CD14-positive monocyte (primary cell): ENCODE results near the gene SYT7. TPM values are rescaled to one million over a fixed set of nuclear protein-coding genes. Genes with fewer than 3 reads are reported as not detected.
A peak's percentile ranks its signal among the peaks of the same experiment; 100 is the strongest.

ENCODE experiments used
- DNase-seq, 3 donors: peaks; one replicate each; pipeline ENCODE4 v3.0.0-alpha.2; 2011 to 2022
- H2AFZ ChIP-seq: 2 replicates; pipeline ENCODE4 v1.6.0; 2012; ENCODE audit warnings: mild to moderate bottlenecking, low read depth, low read length, inconsistent platforms; ENCODE audit not compliant: insufficient read depth, poor library complexity, severe bottlenecking
- H3K27ac ChIP-seq, 2 donors: 1 replicate in 1 of 2; 2 replicates in 1 of 2; pipeline ENCODE4 v1.5.1; 2012 to 2013; ENCODE audit warnings: low read length in 2 of 2, control low read depth in 1 of 2, inconsistent platforms in 1 of 2, low read depth in 1 of 2, mild to moderate bottlenecking in 1 of 2
- H3K27me3 ChIP-seq, 2 donors: one replicate each; pipeline versions ENCODE4 v1.6.0 to v1.6.1; 2011 to 2013; ENCODE audit warnings: low read length in 2 of 2; ENCODE audit not compliant: control insufficient read depth in 2 of 2, insufficient read depth in 2 of 2
- H3K36me3 ChIP-seq, 2 donors: replicated peaks in 1 of 2; 1 replicate in 1 of 2; 2 replicates in 1 of 2; pipeline versions ENCODE4 v1.5.1 to v1.6.1; 2012 to 2013; ENCODE audit warnings: low read length in 2 of 2, control low read depth in 1 of 2, inconsistent platforms in 1 of 2, mild to moderate bottlenecking in 1 of 2; ENCODE audit not compliant: insufficient read depth in 2 of 2, control insufficient read depth in 1 of 2
- H3K4me1 ChIP-seq, 2 donors: 1 replicate in 1 of 2; 2 replicates in 1 of 2; pipeline versions ENCODE4 v1.5.1 to v1.6.1; 2012 to 2013; ENCODE audit warnings: low read length in 2 of 2, control low read depth in 1 of 2, inconsistent platforms in 1 of 2, mild to moderate bottlenecking in 1 of 2, moderate library complexity in 1 of 2; ENCODE audit not compliant: insufficient read depth in 2 of 2, control insufficient read depth in 1 of 2
- H3K4me2 ChIP-seq: replicated peaks from 2 replicates; pipeline ENCODE3; 2012; ENCODE audit warnings: low read length, moderate library complexity, mild to moderate bottlenecking; ENCODE audit not compliant: poor library complexity, severe bottlenecking; ENCODE audit errors: extremely low read depth
- H3K4me3 ChIP-seq, 3 experiments: fragments of 200-600 bp in 1 of 3; sonication (generic) in 1 of 3; replicated peaks in 1 of 3; 1 replicate in 2 of 3; 2 replicates in 1 of 3; pipeline ENCODE4 v1.5.1; 2011 to 2013; ENCODE audit warnings: low read length in 3 of 3, mild to moderate bottlenecking in 3 of 3, control low read depth in 2 of 3, low read depth in 2 of 3, inconsistent platforms in 1 of 3, moderate library complexity in 1 of 3
- H3K79me2 ChIP-seq: 2 replicates; pipeline ENCODE4 v1.6.0; 2012; ENCODE audit warnings: mild to moderate bottlenecking, control low read depth, inconsistent platforms, low read length, moderate library complexity; ENCODE audit not compliant: insufficient read depth
- H3K9ac ChIP-seq: 2 replicates; pipeline ENCODE4 v1.6.0; 2017; ENCODE audit warnings: low read length, mild to moderate bottlenecking; ENCODE audit not compliant: insufficient read depth, poor library complexity, severe bottlenecking
- H3K9me3 ChIP-seq, 2 donors: replicated peaks in 1 of 2; 1 replicate in 1 of 2; 2 replicates in 1 of 2; pipeline versions ENCODE4 v1.5.1 to v1.6.1; 2012 to 2013; ENCODE audit warnings: low read length in 2 of 2, control low read depth in 1 of 2; ENCODE audit not compliant: control insufficient read depth in 1 of 2, insufficient read depth in 1 of 2
- H4K20me1 ChIP-seq: 2 replicates; pipeline ENCODE4 v1.6.0; 2012; ENCODE audit warnings: mild to moderate bottlenecking, low read length, control low read depth, moderate library complexity; ENCODE audit not compliant: insufficient read depth
- H3K27ac Mint-ChIP-seq, 7 donors: one replicate each; pipeline ENCODE4 v1.8.0; 2020; ENCODE audit warnings: mild to moderate bottlenecking in 7 of 7, mixed read lengths in 7 of 7, moderate library complexity in 6 of 7, inconsistent platforms in 2 of 7
- H3K27me3 Mint-ChIP-seq, 3 donors: one replicate each; pipeline ENCODE4 v1.8.0; 2021 to 2022; ENCODE audit warnings: low read depth in 3 of 3, mild to moderate bottlenecking in 3 of 3, mixed read lengths in 3 of 3, moderate library complexity in 3 of 3, inconsistent platforms in 1 of 3
- H3K36me3 Mint-ChIP-seq, 2 donors: one replicate each; pipeline ENCODE4 v1.8.0; 2020; ENCODE audit warnings: mixed read lengths in 2 of 2, inconsistent platforms in 1 of 2, mild to moderate bottlenecking in 1 of 2
- H3K4me1 Mint-ChIP-seq: one replicate; pipeline ENCODE4 v1.8.0; 2020; ENCODE audit warnings: mild to moderate bottlenecking, mixed read lengths
- H3K4me3 Mint-ChIP-seq, 2 donors: one replicate each; pipeline ENCODE4 v1.8.0; 2020; ENCODE audit warnings: mild to moderate bottlenecking in 2 of 2, mixed read lengths in 2 of 2, moderate library complexity in 1 of 2
- H3K9me3 Mint-ChIP-seq, 7 donors: one replicate each; pipeline ENCODE4 v1.8.0; 2020 to 2022; ENCODE audit warnings: mixed read lengths in 7 of 7, mild to moderate bottlenecking in 6 of 7, moderate library complexity in 6 of 7, inconsistent platforms in 2 of 7
- CTCF ChIP-seq: fragments of 200-600 bp; IDR thresholded peaks from one replicate; pipeline ENCODE4 v1.8.0; 2022; ENCODE audit warnings: antibody characterized with exemption, mild to moderate bottlenecking
- WGBS: methylation state at CpG from one replicate; pipeline ENCODE4 v1.1.5; 2013; ENCODE audit warnings: missing lambda C conversion rate; ENCODE audit not compliant: insufficient coverage; 5-methylcytosine and 5-hydroxymethylcytosine counted together
- intact Hi-C, 2 donors: fragments of 100-400 bp; cut with micrococcal nuclease; formaldehyde crosslinking; loops; one replicate each; pipeline versions ENCODE4 v1.15.0 to v1.15.1; 2023
- polyA plus RNA-seq, 3 donors: library from polyadenylated mRNA; depleted of rRNA in 1 of 3; unstranded in 2 of 3; stranded (reverse) in 1 of 3; fragments of 300-500 nt in 2 of 3; fragments of >200 nt in 1 of 3; fragmentation: Illumina TruSeq in 2 of 3; gene quantifications; 1 replicate in 2 of 3; 2 replicates in 1 of 3; pipeline ENCODE4 v1.2.3, GENCODE V29; 2012 to 2021

The SYT7 gene
- polyA plus RNA-seq, 3 donors: not detected

- peaks cover 4 to 15% of the 10 kb centered on the region in 2 donors for H3K9me3 ChIP-seq
- H3K9ac ChIP-seq: no peak overlapping the region
- peaks cover 33 to 37% (median 33%) of the 10 kb centered on the region in 3 donors for H3K27me3 Mint-ChIP-seq
- no peak overlapping the region for H3K4me2 ChIP-seq
- intact Hi-C loops: no loop called here
- no peak for DNase-seq
- H3K79me2 ChIP-seq: no peaks in the 10 kb centered on the region
- WGBS: 88% methylated on average over 13 of the region's 20 CpGs
- no peak for TF ChIP-seq CTCF
- peaks cover 4 to 7% of the 10 kb centered on the region in 2 donors for H3K4me1 ChIP-seq
- no peaks in the 10 kb centered on the region for H3K36me3 Mint-ChIP-seq
- peaks cover 5% of the 10 kb centered on the region for H3K4me1 Mint-ChIP-seq
- no peak overlapping the region for H2AFZ ChIP-seq
- peaks cover 15 to 28% of the 10 kb centered on the region in 2 donors for H3K27me3 ChIP-seq
- no peak overlapping the region for H3K27ac ChIP-seq
- peaks cover 0 to 10% (median 6%) of the 10 kb centered on the region in 7 donors for H3K9me3 Mint-ChIP-seq
- no peaks in the 10 kb centered on the region for H3K36me3 ChIP-seq
- no peaks in the 10 kb centered on the region for H4K20me1 ChIP-seq
- H3K27ac Mint-ChIP-seq: peak overlapping the region in 1 of 7 donors; percentile 31
- H3K4me3 ChIP-seq: no peak overlapping the region
- H3K4me3 Mint-ChIP-seq: no peak overlapping the region
Observed at GRCh38 chr11:61575886-61576861, 4.7 kb downstream of the SYT7 start.

DNA sequence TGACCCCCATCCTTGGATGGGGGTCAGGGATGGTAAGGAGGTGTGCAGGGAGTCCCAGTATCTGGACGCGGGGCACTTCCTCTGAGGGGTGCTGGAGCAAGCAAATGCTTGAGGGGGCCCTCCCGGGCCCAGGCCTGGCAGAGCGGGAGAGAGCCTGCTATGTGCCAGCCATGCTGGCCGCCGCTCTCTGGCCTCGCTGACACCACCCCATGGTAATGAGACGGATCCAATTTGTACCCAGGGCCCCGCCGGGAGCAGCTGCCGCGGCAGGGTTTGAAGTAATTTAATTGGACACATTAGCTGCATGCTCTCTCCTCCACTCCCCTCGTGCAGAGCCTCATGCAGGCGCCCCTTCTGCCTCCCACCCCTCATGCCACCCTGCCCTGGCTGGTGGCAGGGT lies 6.3 kb downstream of the SYT7 start:
- Histone ChIP-seq H3K27me3 (peaks cover 7 to 19% of the 10 kb centered on the region in 2 donors), H3K9ac (no peak overlapping the region), H3K9me3 (peaks cover 0 to 7% of the 10 kb centered on the region in 2 donors), H3K4me1 (no peaks in the 10 kb centered on the region), H4K20me1 (no peaks in the 10 kb centered on the region), H3K4me2 (no peak overlapping the region), H3K36me3 (no peaks in the 10 kb centered on the region), H2AFZ (no peak overlapping the region), H3K4me3 (no peak overlapping the region), H3K79me2 (no peaks in the 10 kb centered on the region), H3K27ac (no peak overlapping the region)
- no peak overlapping the region for H3K27ac Mint-ChIP-seq
- peaks cover 0 to 4% (median 2%) of the 10 kb centered on the region in 7 donors for H3K9me3 Mint-ChIP-seq
- intact Hi-C loops: no loop called here
- DNase-seq: no peak
- H3K4me1 Mint-ChIP-seq: peaks cover under 1% of the 10 kb centered on the region
- H3K36me3 Mint-ChIP-seq: no peaks in the 10 kb centered on the region
- peaks cover 27 to 33% (median 32%) of the 10 kb centered on the region in 3 donors for H3K27me3 Mint-ChIP-seq
- H3K4me3 Mint-ChIP-seq: no peak overlapping the region
- 78% methylated on average over 6 of the region's 14 CpGs for WGBS
- no peak for TF ChIP-seq CTCF
